NCI-H460 (cell line): ENCODE data around the gene PRDM11. TPM values are rescaled to one million over a fixed set of nuclear protein-coding genes. Genes with fewer than 3 reads are reported as not detected.
"Not testable (repeated sequence)": the region's sequence is repeated elsewhere in the genome, so short reads cannot be mapped to it uniquely, and the experiment has no call there.

Source experiments
- DNase-seq: peaks from one replicate; pipeline ENCODE4 v3.0.0-alpha.2; 2016; ENCODE audit warnings: low read depth; ENCODE audit errors: extremely low read depth
- total RNA-seq: library from RNA; depleted of rRNA; stranded (reverse); fragments of >200 nt; shearing (Covaris generic); gene quantifications from 2 replicates; pipeline ENCODE4 v1.2.3, GENCODE V29; 2014

Gene PRDM11
- total RNA-seq, 1 experiment from 2014 or later: 1.5 TPM

GRCh38 chr11:45226901-45227300 is 80.5 kb downstream of the PRDM11 start:
- no peak for DNase-seq

GRCh38 chr11:45227836-45228235 is 81.4 kb downstream of the PRDM11 start:
- DNase-seq: no peak

GRCh38 chr11:45229401-45230020 is 83.1 kb downstream of the PRDM11 start:
- no peak for DNase-seq

- no peak for DNase-seq
These were observed 86.1 kb downstream of the PRDM11 start for GRCh38 chr11:45232341-45233080.

- DNase-seq: peak; percentile 43
These were observed 86.8 kb downstream of the PRDM11 start for GRCh38 chr11:45233121-45233803.

GRCh38 chr11:45233804-45234170 is 87.3 kb downstream of the PRDM11 start:
- no peak for DNase-seq

- DNase-seq: no peak
These were observed 88.0 kb downstream of the PRDM11 start for GRCh38 chr11:45234306-45235006.

- DNase-seq: no peak
These were observed 91.4 kb downstream of the PRDM11 start for GRCh38 chr11:45237711-45238315.

- DNase-seq: no peak
These were observed 92.3 kb downstream of the PRDM11 start for GRCh38 chr11:45238724-45239123.

- DNase-seq: no peak
These were observed 93.3 kb downstream of the PRDM11 start for GRCh38 chr11:45239733-45240132.

- no peak for DNase-seq
These were observed 97.5 kb downstream of the PRDM11 start for GRCh38 chr11:45243967-45244366.

- DNase-seq: no peak
These were observed 99.0 kb downstream of the PRDM11 start for GRCh38 chr11:45245218-45246045.

- DNase-seq: no peak
These were observed 99.8 kb downstream of the PRDM11 start for GRCh38 chr11:45246241-45246640.

- no peak for DNase-seq
These were observed 101.0 kb downstream of the PRDM11 start for GRCh38 chr11:45247433-45247832.

GRCh38 chr11:45248501-45249011 is 102.1 kb downstream of the PRDM11 start:
- DNase-seq: no peak

GRCh38 chr11:45249372-45249771 is 102.9 kb downstream of the PRDM11 start:
- DNase-seq: not testable (repeated sequence)

GRCh38 chr11:45250035-45250718 is 103.7 kb downstream of the PRDM11 start:
- no peak for DNase-seq

GRCh38 chr11:45252134-45252856 is 105.9 kb downstream of the PRDM11 start:
- DNase-seq: peak; percentile 40
